Measurements from ENCODE around the gene HEXD.
"Not testable (repeated sequence)": the region's sequence is repeated elsewhere in the genome, so short reads cannot be mapped to it uniquely, and the experiment has no call there.

HEXD gene

GRCh38 chr17:82397449-82398335 is 20.5 kb upstream of the HEXD start:
- no peak for DNase-seq (ENCODE audit: low spot score)

- no peak for DNase-seq (ENCODE audit: low spot score)
Measured at GRCh38 chr17:82399041-82399441, 19.1 kb upstream of the HEXD start.

- no peak for DNase-seq (ENCODE audit: low spot score)
Measured at GRCh38 chr17:82399601-82400101, 18.5 kb upstream of the HEXD start.

- DNase-seq (ENCODE audit: low spot score) = no peak
Measured at GRCh38 chr17:82400206-82400605, 17.9 kb upstream of the HEXD start.

GRCh38 chr17:82400830-82401229 is 17.3 kb upstream of the HEXD start:
- peak; percentile 44 for DNase-seq (ENCODE audit: low spot score)

- DNase-seq (ENCODE audit: low spot score) = no peak
Measured at GRCh38 chr17:82402865-82403264, 15.3 kb upstream of the HEXD start.

- no peak for DNase-seq (ENCODE audit: low spot score)
Measured at GRCh38 chr17:82403662-82404660, 14.2 kb upstream of the HEXD start.

GRCh38 chr17:82405051-82405450 is 13.1 kb upstream of the HEXD start:
- no peak for DNase-seq (ENCODE audit: low spot score)

GRCh38 chr17:82406131-82406671 is 11.9 kb upstream of the HEXD start:
- no peak for DNase-seq (ENCODE audit: low spot score)

GRCh38 chr17:82407255-82407654 is 10.9 kb upstream of the HEXD start:
- no peak for DNase-seq (ENCODE audit: low spot score)

- no peak for DNase-seq (ENCODE audit: low spot score)
Measured at GRCh38 chr17:82408288-82408937, 9.7 kb upstream of the HEXD start.

GRCh38 chr17:82408938-82409318 is 9.2 kb upstream of the HEXD start:
- DNase-seq (ENCODE audit: low spot score) = no peak

GRCh38 chr17:82410014-82410716 is 8.0 kb upstream of the HEXD start:
- DNase-seq (ENCODE audit: low spot score) = no peak

GRCh38 chr17:82411396-82412053 is 6.6 kb upstream of the HEXD start:
- no peak for DNase-seq (ENCODE audit: low spot score)

GRCh38 chr17:82412081-82412480 is 6.1 kb upstream of the HEXD start:
- not testable (repeated sequence) for DNase-seq (ENCODE audit: low spot score)

- no peak for DNase-seq (ENCODE audit: low spot score)
Measured at GRCh38 chr17:82412535-82413520, 5.3 kb upstream of the HEXD start.

- DNase-seq (ENCODE audit: low spot score) = peak; percentile 71
Measured at GRCh38 chr17:82414548-82415281, 3.4 kb upstream of the HEXD start.

GRCh38 chr17:82415336-82415735 is 2.8 kb upstream of the HEXD start:
- no peak for DNase-seq (ENCODE audit: low spot score)

GRCh38 chr17:82415786-82416185 is 2.4 kb upstream of the HEXD start:
- no peak for DNase-seq (ENCODE audit: low spot score)
